WTC11 (cell line): ENCODE measurements around the gene HSDL2. TPM values are rescaled to one million over a fixed set of nuclear protein-coding genes. Genes with fewer than 3 reads are reported as not detected.

ENCODE experiments used
- ATAC-seq: fragments of 200-7000 bp; cut with Tn5 transposase; 2 replicates; pipeline ENCODE4 v1.10.0; 2021; ENCODE audit warnings: mild to moderate bottlenecking, moderate library complexity
- CTCF ChIA-PET: fragments of 300-600 bp; sonication (Branson Sonifier 250); formaldehyde crosslinking; loops from one replicate; lab custom pipeline; 2021; ENCODE audit warnings: antibody characterized with exemption; lab: Charles Lee
- POLR2A ChIA-PET: fragments of 350-600 bp; sonication (Branson Sonifier 250); formaldehyde crosslinking; loops from one replicate; lab custom pipeline; 2021; ENCODE audit warnings: antibody characterized with exemption; lab: Charles Lee
- DNase-seq: peaks from one replicate; pipeline ENCODE4 v3.0.0; 2021; ENCODE audit warnings: low spot score
- H3K27ac Mint-ChIP-seq: 2 replicates; pipeline ENCODE4 v1.8.0; 2021; ENCODE audit warnings: mixed read lengths
- H3K27me3 Mint-ChIP-seq: 2 replicates; pipeline ENCODE4 v1.8.0; 2021; ENCODE audit warnings: low read depth, mild to moderate bottlenecking, moderate library complexity, mixed read lengths
- H3K36me3 Mint-ChIP-seq: 2 replicates; pipeline ENCODE4 v1.8.0; 2021; ENCODE audit warnings: mixed read lengths
- H3K4me1 Mint-ChIP-seq: 2 replicates; pipeline ENCODE4 v1.8.0; 2022; ENCODE audit warnings: mixed read lengths
- H3K4me3 Mint-ChIP-seq: 2 replicates; pipeline ENCODE4 v1.8.0; 2021; ENCODE audit warnings: mild to moderate bottlenecking, moderate library complexity, mixed read lengths
- H3K9me3 Mint-ChIP-seq: 2 replicates; pipeline ENCODE4 v1.8.0; 2021; ENCODE audit warnings: mixed read lengths
- ATF1 ChIP-seq: sonication (generic); formaldehyde crosslinking; IDR thresholded peaks from 2 replicates; pipeline ENCODE4 v1.8.1; 2023; ENCODE audit warnings: mild to moderate bottlenecking, moderate library complexity, missing genetic modification reagents
- CREM ChIP-seq: sonication (generic); formaldehyde crosslinking; IDR thresholded peaks from 2 replicates; pipeline ENCODE4 v1.8.1; 2022; ENCODE audit warnings: mild to moderate bottlenecking, missing genetic modification reagents, moderate library complexity
- CTCF ChIP-seq: fragments of 200-600 bp; IDR thresholded peaks from 2 replicates; pipeline ENCODE4 v1.8.0; 2022; ENCODE audit warnings: antibody characterized with exemption
- EMX1 ChIP-seq: fragments of 250-450 bp; sonication (Bioruptor Pico); IDR thresholded peaks from 2 replicates; pipeline ENCODE4 v1.8.0; 2021; ENCODE audit warnings: mild to moderate bottlenecking
- ESRRA ChIP-seq: sonication (generic); formaldehyde crosslinking; IDR thresholded peaks from 2 replicates; pipeline ENCODE4 v1.8.1; 2022; ENCODE audit warnings: mild to moderate bottlenecking, missing genetic modification reagents, borderline replicate concordance
- ETV6 ChIP-seq: sonication (generic); formaldehyde crosslinking; IDR thresholded peaks from 2 replicates; pipeline ENCODE4 v1.8.1; 2022; ENCODE audit warnings: mild to moderate bottlenecking, missing genetic modification reagents
- FOXJ3 ChIP-seq: sonication (generic); formaldehyde crosslinking; IDR thresholded peaks from 2 replicates; pipeline ENCODE4 v1.9.0; 2021; ENCODE audit warnings: missing genetic modification reagents, mild to moderate bottlenecking, borderline replicate concordance
- HMGA2 ChIP-seq: fragments of 250-450 bp; sonication (Bioruptor Pico); IDR thresholded peaks from 2 replicates; pipeline ENCODE4 v1.4.0; 2021; ENCODE audit warnings: mild to moderate bottlenecking, moderate library complexity
- IRF1 ChIP-seq: sonication (generic); formaldehyde crosslinking; IDR thresholded peaks from 2 replicates; pipeline ENCODE4 v1.8.0; 2023; ENCODE audit warnings: missing genetic modification reagents
- JAZF1 ChIP-seq: fragments of 250-450 bp; sonication (Bioruptor Pico); IDR thresholded peaks from 2 replicates; pipeline ENCODE4 v1.9.0; 2021; ENCODE audit warnings: moderate library complexity, mild to moderate bottlenecking, inconsistent platforms
- KAT7 ChIP-seq: sonication (generic); formaldehyde crosslinking; IDR thresholded peaks from 2 replicates; pipeline ENCODE4 v1.8.1; 2023; ENCODE audit warnings: missing genetic modification reagents, mild to moderate bottlenecking, borderline replicate concordance
- NFATC4 ChIP-seq: fragments of 250-450 bp; sonication (Bioruptor Pico); IDR thresholded peaks from 2 replicates; pipeline ENCODE4 v1.9.0; 2021; ENCODE audit warnings: mild to moderate bottlenecking
- NFE2L1 ChIP-seq: sonication (generic); formaldehyde crosslinking; IDR thresholded peaks from 2 replicates; pipeline ENCODE4 v1.8.1; 2023; ENCODE audit warnings: missing genetic modification reagents
- NR1H2 ChIP-seq: sonication (generic); formaldehyde crosslinking; IDR thresholded peaks from 2 replicates; pipeline ENCODE4 v1.9.0; 2021; ENCODE audit warnings: mild to moderate bottlenecking, moderate library complexity, missing genetic modification reagents
- NR2C2 ChIP-seq: sonication (generic); formaldehyde crosslinking; IDR thresholded peaks from 2 replicates; pipeline ENCODE4 v1.8.0; 2022; ENCODE audit warnings: mild to moderate bottlenecking, missing genetic modification reagents
- NR3C1 ChIP-seq: sonication (generic); formaldehyde crosslinking; conservative IDR thresholded peaks from 2 replicates; pipeline ENCODE4 v1.8.1; 2023; ENCODE audit warnings: low read depth, mild to moderate bottlenecking, missing genetic modification reagents
- RELA ChIP-seq: sonication (generic); formaldehyde crosslinking; IDR thresholded peaks from 2 replicates; pipeline ENCODE4 v1.8.1; 2022; ENCODE audit warnings: missing genetic modification reagents, mild to moderate bottlenecking, borderline replicate concordance
- TCF7 ChIP-seq: sonication (generic); formaldehyde crosslinking; IDR thresholded peaks from 2 replicates; pipeline ENCODE4 v1.8.0; 2022; ENCODE audit warnings: mild to moderate bottlenecking, low read depth, missing genetic modification reagents, moderate library complexity
- TP53 ChIP-seq: sonication (generic); formaldehyde crosslinking; IDR thresholded peaks from 2 replicates; pipeline ENCODE4 v1.8.1; 2023; ENCODE audit warnings: mild to moderate bottlenecking, missing genetic modification reagents
- ZNF219 ChIP-seq: sonication (generic); formaldehyde crosslinking; IDR thresholded peaks from 2 replicates; pipeline ENCODE4 v1.8.0; 2023; ENCODE audit warnings: missing genetic modification reagents, mild to moderate bottlenecking, borderline replicate concordance
- ZNF232 ChIP-seq: sonication (generic); formaldehyde crosslinking; IDR thresholded peaks from 2 replicates; pipeline ENCODE4 v1.8.0; 2022; ENCODE audit warnings: mild to moderate bottlenecking, missing genetic modification reagents
- ZNF317 ChIP-seq: sonication (generic); formaldehyde crosslinking; IDR thresholded peaks from 2 replicates; pipeline ENCODE4 v1.8.1; 2023; ENCODE audit warnings: low read depth, mild to moderate bottlenecking, moderate library complexity, missing genetic modification reagents, borderline replicate concordance
- ZNF396 ChIP-seq: fragments of 250-450 bp; sonication (Bioruptor Pico); IDR thresholded peaks from 2 replicates; pipeline ENCODE4 v1.8.0; 2021; ENCODE audit warnings: mild to moderate bottlenecking, moderate library complexity, borderline replicate concordance
- ZSCAN18 ChIP-seq: fragments of 250-450 bp; sonication (Bioruptor Pico); IDR thresholded peaks from 2 replicates; pipeline ENCODE4 v2.1.2; 2022; ENCODE audit warnings: mild to moderate bottlenecking, moderate library complexity
- total RNA-seq: library from RNA; stranded (reverse); gene quantifications from 3 replicates; pipeline ENCODE4 v1.2.3, GENCODE V29; 2021
- TF ChIP-seq, protein P1 (sequence below): sonication (generic); formaldehyde crosslinking; IDR thresholded peaks from 2 replicates; pipeline ENCODE4 v1.8.1; 2022; ENCODE audit warnings: missing genetic modification reagents, borderline replicate concordance
- TF ChIP-seq, protein P2 (sequence below): sonication (generic); formaldehyde crosslinking; IDR thresholded peaks from 2 replicates; pipeline ENCODE4 v1.8.1; 2022; ENCODE audit warnings: mild to moderate bottlenecking, moderate library complexity, missing genetic modification reagents
- TF ChIP-seq, protein P3 (sequence below): fragments of 250-450 bp; sonication (Bioruptor Pico); IDR thresholded peaks from 2 replicates; pipeline ENCODE4 v1.8.0; 2021; ENCODE audit warnings: mild to moderate bottlenecking

Gene HSDL2
- total RNA-seq, 1 experiment from 2014 or later: 13.8 TPM

DNA sequence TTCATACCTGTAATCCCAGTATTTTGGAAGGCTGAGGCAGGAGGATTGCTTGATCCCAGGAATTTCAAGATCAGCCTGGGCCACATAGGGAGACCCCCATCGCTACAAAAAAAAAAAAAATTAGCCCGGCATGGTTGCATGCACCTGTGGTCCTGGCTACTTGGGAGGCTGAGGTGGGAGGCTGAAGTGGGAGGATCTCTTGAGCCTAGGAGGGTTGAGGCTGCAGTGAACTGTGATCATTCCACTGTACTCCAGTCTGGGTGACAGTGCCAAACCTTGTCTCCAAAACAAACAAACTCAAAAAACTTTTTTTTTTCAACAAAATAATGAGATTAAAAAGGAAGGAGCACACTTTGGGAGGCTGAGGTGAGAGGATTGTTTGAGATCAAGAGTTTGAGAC lies 120.9 kb downstream of the HSDL2 start (continued):
- TF ChIP-seq ZNF396 (CRISPR knock-in tag): no peak
- TF ChIP-seq HMGA2: no peak

DNA sequence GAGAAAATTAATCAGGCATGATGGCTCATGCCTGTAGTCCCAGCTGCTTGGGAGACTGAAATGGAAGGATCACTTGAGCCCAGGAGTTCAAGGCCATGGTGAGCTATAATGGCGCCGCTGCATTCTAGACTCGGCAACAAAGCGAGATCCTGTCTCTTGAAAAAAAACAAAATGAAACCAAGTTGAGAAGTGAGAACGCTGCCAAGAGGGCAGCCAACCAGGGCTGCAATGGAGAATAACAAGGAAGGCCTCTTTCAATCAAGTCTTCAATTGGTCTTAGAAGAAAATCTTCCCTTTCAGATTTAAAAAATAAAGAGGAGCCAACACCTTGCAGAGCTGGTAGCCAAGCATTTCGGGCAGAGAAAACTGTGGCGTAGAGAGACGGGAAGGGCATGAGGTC lies 121.4 kb downstream of the HSDL2 start:
- Mint-ChIP-seq H3K9me3 (peaks cover 8% of the 10 kb centered on the region), H3K27ac (peak overlapping the region; percentile 74), H3K36me3 (peaks cover 10% of the 10 kb centered on the region), H3K4me1 (peaks cover 34% of the 10 kb centered on the region), H3K27me3 (no peaks in the 10 kb centered on the region), H3K4me3 (no peak overlapping the region)
- ChIA-PET POLR2A (no interaction called here), CTCF (no interaction called here)
- TF ChIP-seq RELA (CRISPR knock-in tag) (no peak), ESRRA (CRISPR knock-in tag) (no peak), ETV6 (CRISPR knock-in tag) (no peak), NFE2L1 (no peak), JAZF1 (CRISPR knock-in tag) (no peak), NR2C2 (no peak), ZSCAN18 (CRISPR knock-in tag) (no peak), KAT7 (CRISPR knock-in tag) (no peak), IRF1 (CRISPR knock-in tag) (no peak), NR1H2 (CRISPR knock-in tag) (no peak), TCF7 (CRISPR knock-in tag) (no peak), CREM (no peak), EMX1 (CRISPR knock-in tag) (no peak), NR3C1 (CRISPR knock-in tag) (no peak)
- TF ChIP-seq, protein P1, sequence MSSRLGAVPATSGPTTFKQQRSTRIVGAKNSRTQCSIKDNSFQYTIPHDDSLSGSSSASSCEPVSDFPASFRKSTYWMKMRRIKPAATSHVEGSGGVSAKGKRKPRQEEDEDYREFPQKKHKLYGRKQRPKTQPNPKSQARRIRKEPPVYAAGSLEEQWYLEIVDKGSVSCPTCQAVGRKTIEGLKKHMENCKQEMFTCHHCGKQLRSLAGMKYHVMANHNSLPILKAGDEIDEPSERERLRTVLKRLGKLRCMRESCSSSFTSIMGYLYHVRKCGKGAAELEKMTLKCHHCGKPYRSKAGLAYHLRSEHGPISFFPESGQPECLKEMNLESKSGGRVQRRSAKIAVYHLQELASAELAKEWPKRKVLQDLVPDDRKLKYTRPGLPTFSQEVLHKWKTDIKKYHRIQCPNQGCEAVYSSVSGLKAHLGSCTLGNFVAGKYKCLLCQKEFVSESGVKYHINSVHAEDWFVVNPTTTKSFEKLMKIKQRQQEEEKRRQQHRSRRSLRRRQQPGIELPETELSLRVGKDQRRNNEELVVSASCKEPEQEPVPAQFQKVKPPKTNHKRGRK (CRISPR knock-in tag): no peak
- TF ChIP-seq, protein P2, sequence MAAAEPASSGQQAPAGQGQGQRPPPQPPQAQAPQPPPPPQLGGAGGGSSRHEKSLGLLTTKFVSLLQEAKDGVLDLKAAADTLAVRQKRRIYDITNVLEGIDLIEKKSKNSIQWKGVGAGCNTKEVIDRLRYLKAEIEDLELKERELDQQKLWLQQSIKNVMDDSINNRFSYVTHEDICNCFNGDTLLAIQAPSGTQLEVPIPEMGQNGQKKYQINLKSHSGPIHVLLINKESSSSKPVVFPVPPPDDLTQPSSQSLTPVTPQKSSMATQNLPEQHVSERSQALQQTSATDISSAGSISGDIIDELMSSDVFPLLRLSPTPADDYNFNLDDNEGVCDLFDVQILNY (CRISPR knock-in tag): no peak
- ATAC-seq: no peak
- no peak for DNase-seq

DNA sequence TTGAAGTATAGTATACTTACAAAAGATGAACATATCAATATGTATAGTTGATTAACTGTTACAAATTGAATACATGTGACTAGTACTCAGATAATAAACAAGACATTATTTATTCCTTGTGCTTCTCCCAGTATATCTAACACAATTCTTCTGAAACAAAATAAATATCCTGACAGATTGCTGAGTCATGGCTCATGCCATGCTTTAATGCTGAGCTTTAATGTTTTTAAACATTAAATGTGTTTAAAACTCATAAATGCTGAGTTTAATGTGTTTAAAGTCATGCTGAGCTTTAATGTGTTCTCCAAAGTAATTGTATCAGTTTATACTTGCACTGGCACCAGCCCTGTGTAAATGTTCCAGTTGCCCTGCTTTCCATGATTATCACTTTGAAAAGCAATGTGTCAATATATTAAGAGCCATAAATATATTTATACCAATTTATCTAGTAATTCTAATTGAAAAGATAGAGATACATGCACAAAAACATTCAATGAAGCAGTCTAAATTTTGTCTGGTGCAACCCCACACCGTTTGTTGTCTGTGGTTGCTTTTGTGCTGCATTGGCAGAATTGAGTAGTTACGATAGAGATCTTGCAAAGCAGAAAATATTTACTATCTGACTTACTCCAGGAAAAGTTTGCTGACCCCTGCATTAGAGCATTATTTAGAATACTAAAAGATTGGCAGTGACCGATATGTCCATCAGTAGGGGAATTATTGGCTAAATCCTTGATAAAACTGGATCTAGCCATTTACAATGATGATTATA lies 122.5 kb downstream of the HSDL2 start:
- no peak for ATAC-seq
- ChIA-PET POLR2A (no interaction called here), CTCF (no interaction called here)

More for the DNA sequence above, 122.5 kb downstream of the HSDL2 start:
- Mint-ChIP-seq H3K4me1 (peaks cover 34% of the 10 kb centered on the region), H3K36me3 (peaks cover 10% of the 10 kb centered on the region), H3K4me3 (no peak overlapping the region), H3K9me3 (peaks cover 8% of the 10 kb centered on the region), H3K27me3 (no peaks in the 10 kb centered on the region), H3K27ac (peak overlapping the region; percentile 24)
- TF ChIP-seq NFATC4 (CRISPR knock-in tag) (no peak), NR3C1 (CRISPR knock-in tag) (no peak), ZNF232 (CRISPR knock-in tag) (no peak), ZNF219 (CRISPR knock-in tag) (no peak), KAT7 (CRISPR knock-in tag) (no peak), CTCF (no peak), RELA (CRISPR knock-in tag) (no peak), ZNF317 (CRISPR knock-in tag) (no peak), ATF1 (CRISPR knock-in tag) (no peak), FOXJ3 (CRISPR knock-in tag) (no peak), TP53 (CRISPR knock-in tag) (no peak)
- TF ChIP-seq, protein P3, sequence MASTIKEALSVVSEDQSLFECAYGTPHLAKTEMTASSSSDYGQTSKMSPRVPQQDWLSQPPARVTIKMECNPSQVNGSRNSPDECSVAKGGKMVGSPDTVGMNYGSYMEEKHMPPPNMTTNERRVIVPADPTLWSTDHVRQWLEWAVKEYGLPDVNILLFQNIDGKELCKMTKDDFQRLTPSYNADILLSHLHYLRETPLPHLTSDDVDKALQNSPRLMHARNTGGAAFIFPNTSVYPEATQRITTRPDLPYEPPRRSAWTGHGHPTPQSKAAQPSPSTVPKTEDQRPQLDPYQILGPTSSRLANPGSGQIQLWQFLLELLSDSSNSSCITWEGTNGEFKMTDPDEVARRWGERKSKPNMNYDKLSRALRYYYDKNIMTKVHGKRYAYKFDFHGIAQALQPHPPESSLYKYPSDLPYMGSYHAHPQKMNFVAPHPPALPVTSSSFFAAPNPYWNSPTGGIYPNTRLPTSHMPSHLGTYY (CRISPR knock-in tag): no peak
- no peak for DNase-seq
